DMS153 treated with DMSO at 0.1 percent for 48 hours (cell line): ENCODE data around the gene GTPBP8.

Source experiments
- DNase-seq: peaks from one replicate; lab custom pipeline; 2025; ENCODE audit not compliant: unreplicated experiment; lab: John Stamatoyannopoulos, UW

The GTPBP8 gene

DNA sequence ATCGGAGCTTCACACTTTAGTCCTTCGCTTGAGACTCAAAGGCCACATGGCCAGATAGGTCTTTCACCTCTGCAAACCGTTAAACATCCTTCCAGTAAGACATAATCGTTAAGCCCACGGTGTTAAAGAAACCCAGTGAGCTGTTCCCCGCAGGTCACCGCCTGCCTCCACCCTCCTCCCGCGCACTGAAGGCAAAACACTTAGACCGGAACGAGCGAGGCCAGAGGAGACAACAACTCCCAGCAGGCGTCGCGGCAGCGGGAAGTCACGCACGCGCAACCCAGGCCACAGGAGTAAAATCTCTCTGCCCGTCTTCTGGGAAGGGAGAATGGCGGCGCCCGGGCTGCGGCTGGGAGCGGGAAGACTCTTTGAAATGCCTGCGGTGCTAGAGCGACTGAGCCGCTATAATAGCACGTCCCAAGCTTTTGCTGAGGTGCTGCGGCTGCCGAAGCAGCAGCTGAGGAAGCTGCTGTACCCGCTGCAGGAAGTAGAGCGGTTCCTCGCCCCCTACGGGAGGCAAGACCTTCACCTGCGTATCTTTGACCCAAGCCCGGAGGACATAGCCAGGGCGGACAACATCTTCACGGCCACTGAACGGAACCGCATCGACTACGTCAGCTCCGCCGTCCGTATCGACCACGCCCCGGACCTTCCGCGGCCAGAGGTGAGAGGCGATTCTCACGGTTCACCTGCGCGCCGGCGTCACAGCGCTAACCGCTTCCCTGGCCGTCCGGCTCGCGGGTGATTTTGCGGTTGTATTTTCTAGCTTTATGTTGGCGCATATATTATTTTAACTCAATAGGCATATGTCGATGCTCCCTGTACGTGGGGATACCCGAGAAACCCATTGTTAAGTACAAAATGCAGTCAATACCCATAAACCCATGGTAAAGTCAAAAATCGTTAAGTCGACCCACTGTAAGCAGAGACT lies at the start of gene GTPBP8:
TSS of gene GTPBP8 (plus strand) at position 313 of the 931 bp plus-strand sequence. CDS start at position 329, 16 bp downstream.
- peak; percentile 88 for DNase-seq

DNA sequence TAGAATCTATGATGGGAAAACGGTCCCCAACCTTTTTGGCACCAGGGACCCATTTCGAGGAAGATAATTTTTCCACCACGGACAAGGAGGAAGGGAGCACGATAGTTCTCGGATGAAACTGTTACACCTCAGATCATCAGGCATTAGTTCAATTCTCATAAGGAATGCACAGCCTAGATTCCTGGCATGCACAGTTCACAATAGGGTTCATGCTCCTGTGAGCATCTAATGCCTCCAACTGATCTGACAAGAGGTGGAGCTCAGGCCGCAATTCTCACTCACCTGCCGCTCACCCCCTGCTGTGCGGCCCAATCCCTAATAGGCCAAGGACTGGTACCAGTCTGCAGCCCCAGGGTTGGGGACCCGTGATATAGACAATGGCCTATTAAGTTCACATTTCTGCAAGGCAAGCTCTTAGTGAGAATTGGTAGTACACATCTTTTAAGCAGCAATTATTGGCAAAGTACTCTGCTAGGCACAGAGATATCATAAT lies 42.4 kb upstream of the GTPBP8 start:
- DNase-seq = no peak

DNA sequence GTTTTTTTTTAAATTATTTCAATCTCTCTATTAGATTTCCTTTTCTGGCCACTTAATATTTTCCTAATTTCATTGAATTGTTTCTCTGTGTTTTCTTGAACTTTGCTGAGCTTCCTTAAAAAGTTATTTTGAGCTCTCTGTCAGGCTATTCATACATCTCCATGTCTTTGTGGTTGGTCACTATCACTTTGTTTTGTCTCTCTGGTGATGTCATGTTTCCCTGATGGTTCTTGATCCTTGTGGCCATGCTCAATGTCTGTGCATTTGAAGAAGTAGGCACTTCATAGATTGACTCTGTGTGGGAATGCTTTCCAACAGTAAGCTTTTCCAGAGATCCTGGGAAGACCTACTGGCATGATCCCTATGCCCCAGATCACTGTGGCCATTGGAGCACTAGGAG lies 34.4 kb upstream of the GTPBP8 start:
- no peak for DNase-seq

DNA sequence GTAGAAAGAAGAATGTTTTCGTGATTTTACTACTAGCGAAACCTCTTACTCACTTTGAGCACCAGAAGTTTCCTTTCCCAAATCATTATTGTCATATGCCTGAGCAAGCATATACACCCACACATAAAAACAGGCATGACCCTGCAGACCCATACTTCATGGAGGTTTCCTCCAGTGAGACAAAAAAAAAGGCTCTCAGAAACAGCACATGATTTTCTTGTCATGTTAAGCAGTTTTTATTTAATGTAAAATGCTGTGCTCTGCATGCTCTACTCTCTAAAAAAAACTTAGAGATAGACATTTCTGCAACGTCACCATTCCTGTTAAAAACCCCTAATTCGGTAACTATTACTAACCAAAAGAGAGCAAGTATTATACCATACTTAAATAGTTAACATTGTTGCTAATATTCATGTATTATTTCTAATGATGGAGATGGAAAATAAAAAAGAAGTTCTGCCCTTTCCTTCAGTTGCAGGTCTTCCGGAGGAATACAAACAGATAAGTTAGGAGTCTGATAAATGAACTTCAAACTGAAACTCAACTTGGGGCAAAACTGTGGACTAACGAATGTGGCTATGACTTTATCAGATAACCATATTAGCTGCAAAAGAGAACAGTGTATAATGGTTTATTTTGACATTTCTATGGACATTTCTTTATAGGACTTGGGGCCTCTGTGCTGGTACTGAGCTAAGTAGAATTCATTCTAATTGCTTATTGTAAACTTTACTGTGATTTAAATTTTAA lies 31.8 kb upstream of the GTPBP8 start:
- DNase-seq = no peak

DNA sequence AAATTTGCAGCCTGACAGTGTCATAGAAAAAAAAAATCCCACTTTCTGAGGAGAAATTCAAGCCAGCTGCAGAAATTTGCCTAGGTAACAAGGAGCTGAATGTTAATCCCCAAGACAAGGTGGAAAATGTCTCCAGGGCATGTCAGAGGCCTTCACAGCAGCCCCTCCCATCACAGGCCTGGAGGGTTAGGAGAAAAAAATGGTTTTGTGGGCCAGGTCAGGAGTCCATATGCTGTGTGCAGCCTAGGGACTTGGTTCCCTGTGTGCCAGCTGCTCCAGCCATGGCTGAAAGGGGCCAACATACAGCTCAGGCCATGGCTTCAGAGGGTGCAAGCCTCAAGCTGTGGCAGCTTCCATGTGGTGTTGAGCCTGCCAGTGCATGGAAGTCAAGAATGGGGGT lies 27.1 kb upstream of the GTPBP8 start:
- DNase-seq = no peak

DNA sequence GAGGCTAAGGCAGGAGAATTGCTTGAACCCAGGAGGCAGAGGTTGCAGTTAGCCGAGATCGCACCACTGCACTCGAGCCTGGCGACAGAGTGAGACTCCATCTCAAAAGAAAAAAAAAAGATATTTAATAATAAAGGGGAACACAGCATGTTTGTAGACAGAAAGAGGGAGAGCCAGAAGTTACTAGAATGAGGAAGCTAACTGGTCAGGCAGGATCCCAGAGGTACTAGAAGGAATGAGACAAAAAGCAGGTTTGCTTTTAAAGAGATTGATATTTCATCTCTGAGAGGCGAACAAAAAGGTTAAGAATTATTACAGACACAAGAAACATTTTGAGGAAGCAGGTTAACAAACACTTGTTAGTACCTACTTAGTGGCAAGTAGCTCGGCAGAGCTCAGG lies 25.1 kb upstream of the GTPBP8 start:
- no peak for DNase-seq

DNA sequence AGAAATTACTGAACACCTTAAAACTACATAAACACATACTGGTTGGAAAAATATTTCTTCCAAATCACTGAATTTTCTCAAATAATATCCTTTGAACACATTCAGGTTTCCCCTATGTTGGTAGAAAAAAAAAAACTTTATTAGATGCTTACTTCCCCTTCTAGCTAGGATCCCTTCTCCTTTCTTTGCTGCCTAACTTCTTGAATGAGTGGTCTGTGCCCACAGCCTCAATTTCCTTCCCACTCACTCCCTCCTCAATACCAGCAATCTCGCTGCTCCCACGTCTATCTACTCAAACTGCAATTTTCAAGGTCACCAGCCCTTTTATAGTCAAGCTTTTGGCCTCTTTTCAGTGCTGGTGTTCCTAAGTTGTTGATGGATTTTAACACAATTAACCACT lies 24.2 kb upstream of the GTPBP8 start:
- no peak for DNase-seq

DNA sequence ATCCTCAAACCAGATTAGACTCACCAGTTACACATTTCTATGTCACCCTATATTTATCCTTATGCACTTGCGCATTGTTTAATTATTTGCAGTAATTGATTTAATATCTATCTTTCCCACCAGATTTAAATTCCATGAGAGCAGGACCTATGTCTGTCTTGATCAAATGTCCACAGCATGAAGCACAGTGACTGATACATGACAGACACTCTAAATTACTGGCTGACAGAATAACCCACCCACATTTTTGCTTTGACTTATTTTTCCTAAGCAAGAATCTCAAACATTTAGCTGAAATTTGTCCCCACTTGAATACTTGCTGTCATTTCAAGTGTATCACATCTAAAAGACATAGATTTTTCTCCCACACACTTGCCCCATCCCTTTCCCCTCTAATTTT lies 23.4 kb upstream of the GTPBP8 start:
- no peak for DNase-seq

DNA sequence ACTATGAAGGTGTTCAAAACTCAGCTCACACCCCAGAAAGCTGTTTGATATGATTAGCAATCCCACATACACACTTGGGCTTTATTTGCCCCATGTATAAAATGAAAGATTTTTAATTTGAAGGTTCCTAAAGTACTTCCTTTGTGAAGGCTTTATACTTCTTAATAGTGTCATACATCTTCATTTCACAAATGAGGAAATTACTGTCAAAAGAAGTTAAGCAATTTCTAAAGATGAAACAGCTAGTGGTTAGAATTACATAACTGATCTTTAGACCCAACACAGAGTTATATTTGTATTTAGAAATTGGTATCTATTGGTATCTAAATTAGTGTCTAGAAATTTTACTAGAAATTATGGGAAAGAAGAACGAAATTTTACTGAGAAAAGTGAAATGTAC lies 23.0 kb upstream of the GTPBP8 start:
- DNase-seq = no peak

DNA sequence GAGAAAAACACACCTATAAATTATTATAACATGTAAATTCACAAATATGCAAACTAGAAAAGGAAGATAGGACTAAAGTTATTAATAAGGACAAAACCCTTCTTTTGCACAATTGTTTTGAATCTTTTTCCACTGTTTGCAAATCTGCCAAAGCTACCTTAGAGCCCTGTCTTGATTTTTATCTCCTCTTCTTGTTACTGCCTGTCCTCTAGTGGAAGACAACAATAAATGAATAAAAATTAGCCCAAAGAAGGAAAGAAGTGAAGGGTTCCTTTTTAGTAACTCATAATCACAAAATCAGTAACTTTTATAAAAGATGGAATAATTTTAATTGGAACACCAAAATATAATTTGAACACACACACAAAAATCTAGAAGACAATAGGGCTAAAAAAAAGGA lies 18.6 kb upstream of the GTPBP8 start:
- DNase-seq = no peak

DNA sequence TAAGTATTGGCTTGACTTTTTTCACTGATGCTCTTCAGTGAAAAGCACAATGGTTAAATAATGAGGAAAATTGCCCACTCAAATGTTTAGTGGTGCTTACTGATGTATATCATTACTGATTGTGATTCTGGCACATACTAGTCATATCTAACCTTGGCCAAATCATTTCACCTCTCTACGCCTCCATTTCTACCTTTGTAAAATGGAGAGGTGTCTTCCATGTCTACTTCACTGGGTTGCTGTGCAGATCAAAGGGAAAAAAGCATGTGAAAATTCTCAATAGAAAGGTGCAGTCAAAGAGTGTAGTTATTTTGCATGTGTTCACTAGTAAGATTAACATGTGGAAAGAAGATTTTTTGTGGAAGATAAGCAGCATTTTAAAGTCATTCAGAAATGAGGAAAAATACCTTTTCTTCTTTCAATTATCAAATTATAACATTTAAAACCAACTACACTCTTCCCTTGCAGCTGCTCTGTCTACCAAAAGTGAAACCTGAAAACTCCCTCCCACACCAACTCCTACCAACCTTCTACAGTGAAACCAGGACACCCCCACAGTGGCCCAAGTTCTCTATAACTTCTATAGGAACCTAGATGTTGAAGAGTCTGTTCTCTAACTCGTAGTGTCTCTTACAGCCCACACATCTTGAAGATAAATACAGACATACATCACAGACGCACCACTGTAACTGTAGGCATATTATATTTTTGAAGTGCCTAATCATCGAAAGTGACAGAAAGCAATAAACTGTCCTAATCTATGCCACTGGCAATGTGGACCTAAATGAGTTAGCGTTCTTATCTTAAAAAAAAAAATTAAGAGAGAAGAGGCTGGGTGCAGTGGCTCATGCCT lies 17.2 kb upstream of the GTPBP8 start:
- no peak for DNase-seq

DNA sequence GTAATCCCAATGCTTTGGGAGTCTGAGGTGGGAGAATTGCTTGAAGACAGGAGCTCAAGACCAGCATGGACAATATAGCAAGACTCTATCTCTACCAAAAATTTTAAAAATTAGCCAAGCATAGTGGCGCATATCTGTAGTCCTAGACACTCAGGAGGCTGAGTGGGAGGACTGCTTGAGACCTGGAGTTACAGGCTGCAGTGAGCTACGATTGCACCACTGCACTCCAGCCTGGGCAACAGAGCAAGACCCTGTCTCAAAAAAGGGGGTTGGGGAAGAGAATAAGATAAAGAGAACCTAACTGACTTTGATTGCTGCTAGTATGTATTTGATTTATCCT lies 16.6 kb upstream of the GTPBP8 start:
- no peak for DNase-seq

DNA sequence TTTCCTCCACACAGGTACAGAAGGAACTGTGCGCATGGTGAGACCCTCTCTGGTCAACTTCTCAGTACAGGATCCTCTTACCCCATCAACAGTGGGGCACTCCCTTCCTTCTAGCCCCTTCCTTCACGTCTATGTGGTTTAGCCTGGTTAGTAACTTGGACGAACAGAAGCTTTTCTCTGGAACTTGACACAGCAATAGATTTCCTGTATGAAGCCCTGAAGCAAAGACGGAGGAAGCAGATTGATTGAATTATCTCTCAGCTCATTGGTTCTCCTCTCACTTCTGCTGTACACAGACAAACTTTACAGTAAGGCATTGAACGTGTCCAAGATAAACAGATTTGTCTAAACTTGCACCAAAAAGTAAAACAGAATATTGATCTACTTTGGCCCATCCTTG lies 15.9 kb upstream of the GTPBP8 start, which contains the start of gene CD200R1:
TSS of gene CD200R1 (minus strand) at position 210 of the 400 bp plus-strand sequence. CDS start 246 bp downstream, outside the sequence.
- DNase-seq = no peak

DNA sequence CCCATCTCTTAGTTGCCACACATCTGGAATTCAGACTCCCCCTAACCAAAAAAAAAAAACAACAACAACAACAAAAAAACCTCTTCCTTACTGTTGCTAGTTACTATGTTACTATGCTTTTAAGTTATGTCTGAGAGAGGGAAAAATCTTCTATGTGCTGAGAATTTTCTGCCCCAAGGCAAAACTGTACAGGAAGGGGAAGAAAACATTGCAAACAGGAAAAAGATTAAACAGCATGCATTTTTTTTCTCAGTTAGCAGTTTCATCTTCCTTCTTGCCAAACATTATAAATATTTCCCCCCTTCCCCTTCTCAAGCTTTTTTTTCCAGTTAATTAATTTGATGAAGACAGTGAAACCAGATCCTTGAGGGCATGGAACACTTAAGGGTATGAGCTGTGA lies 14.8 kb upstream of the GTPBP8 start:
- no peak for DNase-seq

DNA sequence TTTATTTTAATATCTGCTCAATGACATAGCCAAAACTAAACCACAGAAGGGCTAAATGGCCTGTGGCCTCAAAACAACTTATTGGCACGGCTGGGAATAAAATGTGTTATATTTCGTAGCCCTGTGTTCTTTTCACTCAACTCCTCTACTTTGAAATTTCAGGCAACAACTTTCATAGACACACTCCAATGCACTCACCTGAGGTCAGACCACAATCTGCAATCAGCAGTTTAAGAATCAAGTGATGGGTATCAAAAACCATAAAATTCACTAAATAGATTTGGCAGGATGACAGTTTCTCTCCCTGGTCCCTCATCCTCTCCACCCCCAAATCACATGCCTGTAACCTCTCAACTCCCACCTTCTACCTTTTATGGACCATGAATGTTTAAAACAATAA lies 13.8 kb upstream of the GTPBP8 start:
- no peak for DNase-seq

DNA sequence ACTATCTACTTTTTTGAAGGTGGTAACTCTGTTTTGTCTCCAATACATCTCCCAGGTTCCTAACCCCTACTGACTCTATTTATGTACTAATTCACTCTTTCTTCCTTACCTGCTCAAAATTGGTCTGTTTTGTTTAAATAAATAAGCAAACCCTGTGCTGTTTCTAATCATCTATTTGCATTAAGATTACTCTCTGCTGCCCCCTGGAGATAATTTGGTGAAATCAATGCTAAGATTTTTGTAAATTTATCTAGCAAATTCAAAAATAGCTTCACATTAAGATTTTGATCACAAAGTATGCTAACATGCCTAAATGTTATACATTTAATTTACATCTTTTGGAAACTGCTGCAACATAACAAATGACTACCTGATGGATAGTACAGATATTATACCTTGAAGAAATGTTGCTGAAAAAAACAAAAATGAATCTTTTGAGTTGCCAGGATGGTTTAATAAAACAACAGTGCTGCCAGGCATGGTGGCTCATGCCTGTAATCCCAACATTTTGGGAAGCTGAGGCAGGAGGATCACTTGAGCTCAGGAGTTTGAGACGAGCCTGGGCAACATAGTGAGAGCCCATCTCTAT lies 11.4 kb upstream of the GTPBP8 start:
- DNase-seq = no peak

DNA sequence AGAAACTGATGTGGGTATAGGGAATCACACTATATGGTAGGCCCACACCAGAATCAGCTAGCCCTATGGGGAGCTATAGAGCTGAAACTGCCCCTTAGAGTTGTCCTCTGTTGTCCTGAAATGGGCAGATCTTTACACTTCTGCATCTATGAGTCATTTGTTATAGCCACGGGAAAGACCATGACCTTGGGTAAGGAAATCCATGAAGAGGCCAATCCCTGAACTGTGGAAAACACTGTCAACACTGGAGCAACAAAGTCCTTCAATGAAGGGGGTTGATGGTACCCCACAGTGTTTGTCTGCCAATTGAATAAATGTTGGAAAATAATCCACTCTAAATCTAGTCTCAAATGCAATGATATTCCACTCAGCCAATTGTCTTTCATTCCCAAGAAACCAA lies 10.7 kb upstream of the GTPBP8 start:
- no peak for DNase-seq

DNA sequence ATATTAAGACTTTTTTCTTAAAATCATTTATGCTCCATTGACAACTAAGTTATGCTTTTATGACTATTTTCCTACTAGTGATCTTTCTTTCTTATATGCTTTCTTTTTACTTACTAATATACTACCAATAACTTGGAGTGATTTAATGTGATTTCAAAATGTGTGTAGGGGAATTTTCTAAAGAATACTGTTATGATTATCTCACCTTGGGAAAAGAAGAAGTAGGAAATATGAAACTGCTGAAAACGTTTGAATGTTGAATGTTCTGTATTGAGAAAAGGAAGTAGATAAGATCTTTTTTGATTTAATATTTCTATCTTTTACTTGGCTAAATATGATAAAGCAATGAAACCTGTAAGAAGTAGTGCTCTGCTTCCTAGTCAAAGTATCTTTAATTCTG lies 8.1 kb upstream of the GTPBP8 start:
- DNase-seq = no peak

DNA sequence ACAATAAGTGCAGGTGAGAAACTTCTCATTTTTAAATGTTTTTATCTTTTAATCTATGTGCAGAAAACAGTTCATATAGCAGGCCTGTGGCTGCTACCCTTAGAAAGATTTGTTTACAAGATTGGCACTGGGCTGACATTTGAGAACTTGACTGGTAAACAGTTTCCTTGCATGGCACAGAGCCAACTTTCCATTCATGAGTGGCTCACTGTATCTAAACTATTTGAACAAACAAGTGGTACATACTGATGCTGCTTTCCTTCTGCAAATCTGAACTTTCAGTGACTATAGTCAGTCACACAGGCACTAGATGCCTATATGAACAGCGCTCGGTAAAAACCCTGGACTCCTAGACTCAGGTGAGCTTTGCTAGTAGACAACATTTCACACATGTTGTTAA lies 6.3 kb upstream of the GTPBP8 start:
- DNase-seq = peak; percentile 17

DNA sequence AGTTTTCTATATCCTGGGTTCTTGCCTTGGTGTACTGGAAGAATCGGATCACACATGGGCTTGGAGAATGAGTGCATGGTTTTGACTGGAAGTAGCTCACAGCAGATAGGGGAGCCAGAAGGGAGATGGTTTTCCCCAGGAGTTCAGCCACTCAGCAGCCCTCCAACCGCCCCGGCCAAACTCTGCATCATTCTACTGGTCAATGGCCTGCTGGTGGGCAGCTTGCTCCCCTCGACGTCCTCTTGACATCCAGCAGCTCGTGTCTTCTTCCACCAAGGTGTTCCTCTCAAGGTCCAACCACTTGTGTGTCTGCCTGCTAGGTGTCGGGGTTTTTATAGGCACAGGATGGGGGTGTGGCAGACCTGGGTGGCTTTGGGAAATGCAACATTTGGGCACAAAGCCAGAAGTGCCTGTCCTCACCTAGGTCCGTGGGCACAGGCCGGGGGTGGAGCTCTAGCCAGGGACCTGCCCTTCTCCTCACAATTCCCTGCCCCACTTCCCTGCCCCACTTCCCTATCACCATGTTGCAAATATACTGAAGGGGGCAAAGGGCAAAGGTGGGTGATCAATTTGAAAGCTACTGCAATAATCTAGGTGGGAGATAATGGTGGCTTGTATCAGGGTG lies 3.0 kb upstream of the GTPBP8 start:
- DNase-seq = no peak
